ENCODE results near the gene PPHLN1.

The PPHLN1 gene, protein sequence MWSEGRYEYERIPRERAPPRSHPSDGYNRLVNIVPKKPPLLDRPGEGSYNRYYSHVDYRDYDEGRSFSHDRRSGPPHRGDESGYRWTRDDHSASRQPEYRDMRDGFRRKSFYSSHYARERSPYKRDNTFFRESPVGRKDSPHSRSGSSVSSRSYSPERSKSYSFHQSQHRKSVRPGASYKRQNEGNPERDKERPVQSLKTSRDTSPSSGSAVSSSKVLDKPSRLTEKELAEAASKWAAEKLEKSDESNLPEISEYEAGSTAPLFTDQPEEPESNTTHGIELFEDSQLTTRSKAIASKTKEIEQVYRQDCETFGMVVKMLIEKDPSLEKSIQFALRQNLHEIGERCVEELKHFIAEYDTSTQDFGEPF

DNA sequence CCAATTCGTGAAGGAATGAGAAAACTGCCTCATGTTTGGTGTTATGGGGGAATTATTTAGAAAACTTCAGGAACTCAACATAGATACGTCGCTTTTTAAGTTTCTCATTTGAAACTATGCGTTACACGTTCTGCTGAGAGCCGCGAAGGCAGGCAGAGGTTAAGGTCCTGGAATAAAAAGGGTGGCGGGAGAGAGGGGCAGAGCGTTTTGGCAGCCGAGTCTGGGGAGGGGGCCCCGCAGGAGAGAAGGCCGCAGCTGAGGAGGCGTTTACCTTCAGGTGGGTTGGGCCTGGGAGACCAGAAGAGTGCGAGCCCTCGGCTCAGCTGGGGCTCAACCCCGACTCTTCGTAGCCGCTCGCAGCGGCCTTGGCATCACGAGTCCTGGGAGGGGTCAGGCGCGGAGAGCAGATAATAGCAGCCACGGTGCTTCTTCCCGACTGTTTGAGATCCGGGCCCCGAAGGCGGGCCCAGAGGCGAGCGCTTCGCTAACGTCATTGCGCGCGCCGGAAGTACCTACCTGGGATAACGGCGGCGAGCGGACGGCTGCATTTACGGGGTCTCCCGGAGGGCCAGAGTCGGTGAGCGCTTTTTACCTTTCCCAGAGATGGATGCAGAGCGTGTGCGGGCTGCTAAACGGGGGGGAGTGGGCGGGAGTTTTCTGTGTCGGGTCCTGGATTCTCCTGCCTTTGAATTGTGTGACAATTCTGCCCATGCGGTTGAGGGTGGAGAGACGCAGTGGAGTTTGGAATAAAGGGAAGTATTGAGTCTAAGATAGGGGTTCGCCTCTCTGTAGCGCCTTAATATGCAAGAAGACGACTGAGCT, at the start of gene PPHLN1, which contains the start of gene ZCRB1:
Gene PPHLN1 (plus strand): TSS at position 515 of the 822 bp plus-strand sequence. CDS start 9,736 bp downstream, outside the sequence.
Gene ZCRB1 (minus strand): TSS at position 442 of the 822 bp plus-strand sequence. CDS start 1,992 bp downstream, outside the sequence.
- Mint-ChIP-seq H3K27ac (peak within 1 kb of the TSS; percentile 99), H3K4me1 (peaks cover 20 to 38% of the 10 kb centered on the region in 2 donors), H3K4me3 (peak within 1 kb of the TSS; percentile 98 to 99), H3K27me3 (no peaks in the 10 kb centered on the region), H3K36me3 (peaks cover 11 to 20% of the 10 kb centered on the region in 2 donors), H3K9me3 (no peaks in the 10 kb centered on the region)
- ATAC-seq (replicated peaks) (peak; percentile 97), DNase-seq (peak; percentile 73)

DNA sequence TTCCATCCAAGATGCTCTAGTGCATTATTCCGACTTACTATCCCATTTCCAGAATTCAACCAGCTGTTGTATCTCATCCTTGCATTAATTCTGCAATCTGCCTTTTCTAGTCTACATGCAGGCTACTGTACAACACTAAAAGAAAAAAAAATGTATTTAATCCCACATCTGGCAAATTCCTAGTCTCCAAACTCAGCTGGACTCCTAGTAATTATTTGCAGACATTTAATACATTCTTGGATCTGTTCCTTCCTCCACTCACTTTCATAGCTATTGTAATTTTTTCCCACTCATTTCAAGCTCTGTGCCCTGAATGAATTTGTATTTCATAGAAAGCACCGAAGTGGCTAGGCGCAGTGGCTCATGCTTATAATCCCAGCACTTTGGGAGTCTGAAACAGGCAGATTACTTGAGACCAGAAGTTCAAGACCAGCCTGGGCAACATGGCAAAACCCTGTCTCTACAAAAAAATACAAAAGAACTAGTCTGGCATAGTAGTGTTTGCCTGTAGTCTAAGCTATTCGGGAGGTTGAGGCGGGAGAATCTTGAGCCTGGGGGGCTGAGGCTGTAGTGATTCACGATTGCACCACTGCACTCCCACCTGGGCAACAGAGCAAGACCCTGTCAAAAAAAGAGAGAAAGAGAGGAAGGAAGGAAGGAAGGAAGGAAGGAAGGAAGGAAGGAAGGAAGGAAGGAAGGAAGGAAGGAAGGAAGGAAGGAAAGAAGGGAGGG, 48.4 kb upstream of the PPHLN1 start:
- Mint-ChIP-seq H3K4me1 (no peaks in the 10 kb centered on the region), H3K9me3 (peaks cover 0 to 1% of the 10 kb centered on the region in 2 donors), H3K27ac (no peak overlapping the region), H3K27me3 (peaks cover 6 to 10% of the 10 kb centered on the region in 2 donors), H3K4me3 (no peak overlapping the region), H3K36me3 (peaks cover 0 to 2% of the 10 kb centered on the region in 2 donors)
- DNase-seq (no peak), ATAC-seq (replicated peaks) (no peak)

DNA sequence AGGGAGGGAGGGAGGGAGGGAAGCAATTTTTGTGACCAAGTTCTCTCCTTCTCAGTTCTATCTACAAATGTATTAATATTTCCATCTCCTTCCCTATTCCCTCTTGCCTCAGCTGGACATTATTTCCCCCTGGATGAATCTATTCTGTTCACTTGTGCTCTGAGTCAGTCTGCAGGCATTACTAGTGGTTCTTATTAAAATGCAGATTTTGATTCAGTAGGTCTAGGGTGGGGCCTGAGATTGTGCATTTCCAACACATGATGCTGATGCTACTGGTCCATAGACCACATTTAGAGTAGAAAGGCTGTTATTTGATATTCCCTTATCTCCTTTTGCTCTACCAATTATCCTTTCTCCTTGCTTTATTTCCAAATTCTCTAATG, 47.8 kb upstream of the PPHLN1 start:
- peaks cover 6 to 8% of the 10 kb centered on the region in 2 donors for H3K27me3 Mint-ChIP-seq
- H3K27ac Mint-ChIP-seq: no peak overlapping the region
- no peaks in the 10 kb centered on the region for H3K36me3 Mint-ChIP-seq
- H3K4me3 Mint-ChIP-seq: no peak overlapping the region
- DNase-seq (no peak), ATAC-seq (replicated peaks) (no peak)
- H3K4me1 Mint-ChIP-seq: no peaks in the 10 kb centered on the region
- H3K9me3 Mint-ChIP-seq: no peaks in the 10 kb centered on the region

DNA sequence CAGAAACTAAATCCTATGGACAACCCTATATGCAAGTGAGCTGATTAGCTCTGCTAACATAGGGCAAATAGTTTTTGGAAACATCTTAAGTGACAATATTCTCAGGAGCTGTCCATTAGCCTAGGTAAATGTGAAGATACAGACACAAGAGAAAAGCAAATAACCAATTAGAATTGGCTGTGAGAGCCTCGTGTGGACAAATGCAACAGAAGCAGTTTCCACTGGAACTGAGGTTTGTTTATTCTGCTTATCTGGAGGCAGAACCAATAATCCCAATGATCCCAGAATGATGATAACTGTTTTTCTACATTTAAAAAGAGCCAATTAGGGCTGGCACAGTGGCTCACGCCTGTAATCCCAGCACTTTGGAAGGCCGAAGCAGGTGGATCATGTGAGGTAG, 44.7 kb upstream of the PPHLN1 start:
- no peak for DNase-seq
- ATAC-seq (replicated peaks): no peak
- Mint-ChIP-seq H3K4me1 (peaks cover 0 to 5% of the 10 kb centered on the region in 2 donors), H3K4me3 (no peak overlapping the region), H3K27ac (no peak overlapping the region), H3K36me3 (no peaks in the 10 kb centered on the region), H3K9me3 (no peaks in the 10 kb centered on the region), H3K27me3 (peaks cover 4 to 6% of the 10 kb centered on the region in 2 donors)

DNA sequence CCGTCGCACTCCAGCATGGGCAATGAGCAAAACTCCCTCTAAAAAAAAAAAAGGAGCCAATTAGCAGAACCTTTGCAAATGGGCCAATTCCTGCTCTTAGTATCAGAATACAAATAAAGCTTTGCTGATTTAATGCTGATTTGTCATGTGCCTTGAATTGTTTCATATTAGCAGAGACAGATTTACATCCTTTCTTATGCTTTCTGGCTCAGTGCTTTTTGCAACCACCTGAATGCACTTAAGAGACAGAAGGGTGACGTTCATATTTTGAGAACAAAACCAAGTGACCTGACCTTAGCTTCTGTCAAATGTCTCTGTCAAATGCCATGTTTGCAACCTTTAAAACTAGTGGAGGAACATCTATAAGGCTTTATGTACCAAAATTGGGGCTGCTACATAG, 44.1 kb upstream of the PPHLN1 start:
- no peak for ATAC-seq (replicated peaks)
- Mint-ChIP-seq H3K27me3 (peaks cover 4 to 6% of the 10 kb centered on the region in 2 donors), H3K27ac (no peak overlapping the region), H3K4me3 (no peak overlapping the region), H3K9me3 (no peaks in the 10 kb centered on the region), H3K4me1 (peaks cover 0 to 5% of the 10 kb centered on the region in 2 donors), H3K36me3 (no peaks in the 10 kb centered on the region)
- no peak for DNase-seq

DNA sequence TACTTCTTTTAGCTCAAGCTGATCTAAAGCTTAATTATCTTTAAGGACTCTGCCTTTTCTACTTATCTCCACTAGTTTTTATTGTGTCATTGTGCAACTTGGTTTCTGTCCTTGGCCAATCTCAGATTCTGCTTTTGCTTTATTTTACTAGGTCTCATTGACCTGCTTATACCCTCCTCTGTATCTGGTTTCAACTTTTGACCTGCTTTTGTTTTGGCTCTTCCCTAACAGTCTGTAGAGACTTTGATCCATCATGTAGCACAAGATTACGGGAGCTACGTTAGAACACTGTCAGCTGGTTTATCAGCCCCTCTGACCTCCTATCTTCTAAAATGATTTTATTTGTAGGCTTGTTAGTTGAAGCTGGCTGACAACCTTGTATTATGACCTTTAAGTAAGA, 43.7 kb upstream of the PPHLN1 start:
- Mint-ChIP-seq H3K27ac (no peak overlapping the region), H3K4me3 (no peak overlapping the region), H3K36me3 (no peaks in the 10 kb centered on the region), H3K4me1 (peaks cover 0 to 5% of the 10 kb centered on the region in 2 donors), H3K27me3 (peaks cover 3 to 4% of the 10 kb centered on the region in 2 donors), H3K9me3 (no peaks in the 10 kb centered on the region)
- no peak for ATAC-seq (replicated peaks)
- no peak for DNase-seq

DNA sequence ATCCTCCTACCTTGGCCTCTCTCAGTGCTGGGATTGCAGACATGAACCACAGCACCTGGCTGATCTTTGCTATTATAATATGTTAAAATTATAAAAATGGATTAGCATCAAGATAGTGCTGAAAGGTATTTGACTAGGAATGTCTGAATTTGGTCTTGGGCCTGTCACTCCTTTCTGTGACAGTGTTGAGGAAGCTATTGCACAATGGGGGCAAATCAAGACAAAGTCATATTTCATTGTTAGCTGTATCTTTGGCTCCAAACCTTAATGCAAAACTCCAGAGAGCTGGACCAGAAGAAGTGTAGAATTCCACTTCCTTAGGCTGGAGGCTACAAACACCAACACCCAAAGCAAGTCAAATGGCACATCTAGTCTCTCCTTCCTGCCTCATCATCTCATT, 42.2 kb upstream of the PPHLN1 start:
- peak in 1 of 2 donors; percentile 16 for ATAC-seq (replicated peaks)
- H3K36me3 Mint-ChIP-seq: no peaks in the 10 kb centered on the region
- H3K27me3 Mint-ChIP-seq: peaks cover 6 to 7% of the 10 kb centered on the region in 2 donors
- no peaks in the 10 kb centered on the region for H3K9me3 Mint-ChIP-seq
- DNase-seq: no peak
- H3K27ac Mint-ChIP-seq: no peak overlapping the region
- peaks cover 0 to 5% of the 10 kb centered on the region in 2 donors for H3K4me1 Mint-ChIP-seq
- H3K4me3 Mint-ChIP-seq: no peak overlapping the region

DNA sequence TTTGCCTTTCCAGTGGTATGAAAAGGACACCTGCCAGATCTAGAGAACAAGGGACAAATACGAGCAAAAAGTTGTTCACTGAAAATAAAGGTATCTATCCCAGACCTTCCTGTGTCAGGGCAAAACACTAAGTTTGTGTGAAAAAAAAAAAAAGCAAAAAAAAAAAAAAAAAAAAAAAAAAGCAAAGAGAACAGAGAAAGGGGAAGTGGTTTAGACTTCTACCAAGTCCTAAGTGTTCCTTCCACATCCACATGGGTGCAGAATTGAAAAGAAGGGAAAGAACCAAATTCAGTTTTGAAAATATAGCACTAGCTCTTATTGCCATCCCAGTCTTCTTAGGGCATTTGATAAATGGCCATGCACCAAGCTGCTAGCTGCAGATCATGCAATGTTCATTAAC, 41.8 kb upstream of the PPHLN1 start:
- DNase-seq (no peak), ATAC-seq (replicated peaks) (peak; percentile 48 to 63)
- Mint-ChIP-seq H3K4me3 (no peak overlapping the region), H3K4me1 (peaks cover 0 to 5% of the 10 kb centered on the region in 2 donors), H3K9me3 (no peaks in the 10 kb centered on the region), H3K27me3 (peaks cover 7% of the 10 kb centered on the region in 2 donors), H3K27ac (no peak overlapping the region), H3K36me3 (no peaks in the 10 kb centered on the region)

DNA sequence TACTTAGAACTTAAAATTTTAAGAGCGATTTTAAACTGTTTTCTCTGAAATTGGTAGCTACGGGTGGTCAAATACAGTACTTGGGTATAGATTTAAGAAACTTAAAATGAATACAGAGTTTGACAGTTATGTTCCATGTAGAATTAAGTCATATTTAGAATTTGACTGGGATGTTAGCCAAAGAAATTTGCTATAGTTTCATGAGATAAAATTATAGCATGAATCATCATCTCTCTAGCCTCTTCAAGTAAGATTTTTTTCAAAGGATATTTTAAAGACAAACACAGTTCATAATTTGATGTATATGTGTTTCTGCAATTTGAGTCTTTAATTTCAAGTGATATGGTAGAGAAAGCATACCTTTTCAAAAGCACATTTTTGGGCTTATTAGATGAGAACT, 41.1 kb upstream of the PPHLN1 start:
- no peak for DNase-seq
- no peaks in the 10 kb centered on the region for H3K9me3 Mint-ChIP-seq
- peaks cover 0 to 5% of the 10 kb centered on the region in 2 donors for H3K4me1 Mint-ChIP-seq
- no peaks in the 10 kb centered on the region for H3K36me3 Mint-ChIP-seq
- no peak for ATAC-seq (replicated peaks)
- H3K4me3 Mint-ChIP-seq: no peak overlapping the region
- H3K27ac Mint-ChIP-seq: no peak overlapping the region
- H3K27me3 Mint-ChIP-seq: peaks cover 10 to 12% of the 10 kb centered on the region in 2 donors

DNA sequence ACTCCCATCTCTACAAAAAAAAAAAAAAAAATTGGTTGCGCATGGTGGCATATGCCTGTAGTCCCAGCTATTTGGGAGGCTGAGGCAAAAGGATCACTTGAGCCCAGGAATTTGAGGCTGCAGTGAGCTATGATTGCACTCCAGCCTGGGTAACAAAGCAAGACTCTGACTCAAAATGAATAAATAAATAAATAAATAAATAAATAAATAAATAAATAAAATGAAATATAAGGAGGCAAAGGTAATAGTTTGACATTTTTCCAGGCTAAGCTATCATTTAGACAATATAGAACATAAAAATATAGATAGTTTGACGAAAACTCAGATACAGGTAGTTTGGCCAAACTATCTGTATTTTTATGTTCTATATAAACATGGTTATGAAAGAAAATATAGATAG, 40.5 kb upstream of the PPHLN1 start:
- no peak for ATAC-seq (replicated peaks)
- Mint-ChIP-seq H3K27me3 (peaks cover 10 to 12% of the 10 kb centered on the region in 2 donors), H3K36me3 (no peaks in the 10 kb centered on the region), H3K9me3 (no peaks in the 10 kb centered on the region), H3K4me1 (peaks cover 0 to 5% of the 10 kb centered on the region in 2 donors), H3K4me3 (no peak overlapping the region), H3K27ac (no peak overlapping the region)
- no peak for DNase-seq

DNA sequence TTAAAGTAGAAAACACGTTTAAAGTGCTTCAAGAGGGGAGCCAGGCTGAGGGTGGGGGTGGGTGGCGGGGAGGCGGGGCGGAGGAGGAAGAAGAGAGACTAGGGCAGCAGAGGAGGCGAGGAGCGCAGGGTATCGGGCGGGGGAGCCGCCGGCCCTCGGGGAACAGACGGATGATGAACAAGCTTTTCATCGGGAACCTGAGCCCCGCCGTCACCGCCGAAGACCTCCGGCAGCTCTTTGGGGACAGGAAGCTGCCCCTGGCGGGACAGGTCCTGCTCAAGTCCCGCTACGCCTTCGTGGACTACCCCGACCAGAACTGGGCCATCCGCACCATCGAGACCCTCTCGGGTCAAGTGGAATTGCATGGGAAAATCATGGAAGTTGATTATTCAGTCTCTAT, 39.2 kb upstream of the PPHLN1 start:
- H3K27me3 Mint-ChIP-seq: peaks cover 10 to 12% of the 10 kb centered on the region in 2 donors

DNA sequence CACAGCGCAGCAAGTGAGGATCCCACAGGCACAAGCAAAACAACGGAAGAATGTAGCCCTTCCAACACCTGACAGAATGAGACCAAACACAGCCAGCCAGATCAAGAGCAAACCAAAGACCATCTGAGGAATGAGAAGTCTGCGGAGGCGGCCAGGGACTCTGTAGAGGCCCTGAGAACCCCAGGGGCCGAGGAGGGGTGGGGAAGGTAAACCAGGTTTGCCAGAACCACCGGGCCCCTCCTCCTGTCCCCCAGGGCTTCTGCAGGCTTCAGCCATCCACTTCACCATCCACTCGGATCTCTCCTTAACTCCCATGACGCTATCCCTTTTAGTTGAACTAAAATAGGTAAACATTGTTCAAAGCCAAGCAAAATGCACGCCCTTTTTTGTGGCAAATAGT, 37.4 kb upstream of the PPHLN1 start:
- DNase-seq (no peak), ATAC-seq (replicated peaks) (no peak)
- Mint-ChIP-seq H3K36me3 (no peaks in the 10 kb centered on the region), H3K27ac (no peak overlapping the region), H3K4me3 (no peak overlapping the region), H3K9me3 (no peaks in the 10 kb centered on the region), H3K27me3 (peaks cover 10 to 12% of the 10 kb centered on the region in 2 donors), H3K4me1 (peaks cover 0 to 5% of the 10 kb centered on the region in 2 donors)

More for the DNA sequence above, 39.2 kb upstream of the PPHLN1 start:
- peaks cover 0 to 5% of the 10 kb centered on the region in 2 donors for H3K4me1 Mint-ChIP-seq
- H3K36me3 Mint-ChIP-seq: no peaks in the 10 kb centered on the region
- ATAC-seq (replicated peaks) (no peak), DNase-seq (no peak)
- H3K9me3 Mint-ChIP-seq: no peaks in the 10 kb centered on the region
- H3K27ac Mint-ChIP-seq: no peak overlapping the region
- no peak overlapping the region for H3K4me3 Mint-ChIP-seq

DNA sequence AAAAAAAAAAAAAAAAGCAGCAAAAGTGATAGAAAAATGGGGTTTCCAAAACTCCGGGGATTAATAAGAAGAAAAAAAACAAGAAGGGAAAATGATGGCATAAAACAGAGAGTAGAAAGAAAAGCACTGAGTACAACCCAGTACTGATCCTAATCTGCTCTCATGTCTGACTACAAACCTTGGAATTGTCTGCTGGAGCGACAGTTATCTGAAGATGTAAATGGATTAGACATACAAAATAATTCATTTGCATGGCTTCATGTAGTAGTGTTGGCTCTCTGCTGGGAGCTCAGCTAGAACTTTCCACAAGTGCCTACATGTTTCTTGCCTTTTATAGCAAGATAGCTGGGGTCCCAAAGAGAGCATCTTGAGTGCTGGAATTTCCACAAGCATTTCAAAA, 34.3 kb upstream of the PPHLN1 start:
- Mint-ChIP-seq H3K4me1 (no peaks in the 10 kb centered on the region), H3K4me3 (no peak overlapping the region), H3K9me3 (no peaks in the 10 kb centered on the region), H3K27ac (no peak overlapping the region), H3K36me3 (no peaks in the 10 kb centered on the region), H3K27me3 (peaks cover 10 to 12% of the 10 kb centered on the region in 2 donors)
- no peak for ATAC-seq (replicated peaks)
- no peak for DNase-seq

DNA sequence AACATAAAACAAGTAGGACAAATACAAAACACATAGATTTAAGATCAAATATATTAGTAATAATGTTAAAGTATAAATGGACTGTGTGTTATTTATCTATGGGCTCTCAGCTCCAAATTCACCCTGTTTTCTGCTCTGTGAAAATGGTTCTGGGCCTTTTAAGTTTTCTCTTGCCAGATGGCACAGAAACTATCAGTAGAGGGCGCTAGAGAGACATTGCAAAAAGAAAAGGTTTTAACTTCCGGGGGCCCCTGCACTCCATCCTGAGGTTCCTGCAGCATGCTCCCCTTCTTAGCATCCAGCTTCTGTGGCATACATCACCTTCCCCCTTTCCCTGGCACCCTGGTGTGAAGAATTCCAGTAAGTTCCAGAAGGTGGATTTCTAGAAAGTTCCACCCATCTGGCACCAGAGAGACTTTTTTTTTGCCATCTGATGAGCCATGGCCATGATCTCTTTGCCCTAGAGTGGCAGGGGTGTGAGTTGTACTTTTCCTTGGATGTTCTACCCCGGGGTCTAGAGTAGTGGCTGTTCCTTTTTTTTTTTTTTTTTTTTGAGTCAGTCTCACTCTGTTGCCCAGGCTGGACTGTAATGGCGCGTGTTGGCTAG, 29.4 kb upstream of the PPHLN1 start:
- H3K4me3 Mint-ChIP-seq: no peak overlapping the region
- ATAC-seq (replicated peaks) (no peak), DNase-seq (no peak)
- H3K9me3 Mint-ChIP-seq: no peaks in the 10 kb centered on the region
- H3K27me3 Mint-ChIP-seq: no peaks in the 10 kb centered on the region
- H3K36me3 Mint-ChIP-seq: no peaks in the 10 kb centered on the region
- peaks cover 6 to 24% of the 10 kb centered on the region in 2 donors for H3K4me1 Mint-ChIP-seq
- no peak overlapping the region for H3K27ac Mint-ChIP-seq
